ENCODE results near the gene GPBAR1.
A peak's percentile ranks its signal among the peaks of the same experiment; 100 is the strongest.

The GPBAR1 gene

DNA sequence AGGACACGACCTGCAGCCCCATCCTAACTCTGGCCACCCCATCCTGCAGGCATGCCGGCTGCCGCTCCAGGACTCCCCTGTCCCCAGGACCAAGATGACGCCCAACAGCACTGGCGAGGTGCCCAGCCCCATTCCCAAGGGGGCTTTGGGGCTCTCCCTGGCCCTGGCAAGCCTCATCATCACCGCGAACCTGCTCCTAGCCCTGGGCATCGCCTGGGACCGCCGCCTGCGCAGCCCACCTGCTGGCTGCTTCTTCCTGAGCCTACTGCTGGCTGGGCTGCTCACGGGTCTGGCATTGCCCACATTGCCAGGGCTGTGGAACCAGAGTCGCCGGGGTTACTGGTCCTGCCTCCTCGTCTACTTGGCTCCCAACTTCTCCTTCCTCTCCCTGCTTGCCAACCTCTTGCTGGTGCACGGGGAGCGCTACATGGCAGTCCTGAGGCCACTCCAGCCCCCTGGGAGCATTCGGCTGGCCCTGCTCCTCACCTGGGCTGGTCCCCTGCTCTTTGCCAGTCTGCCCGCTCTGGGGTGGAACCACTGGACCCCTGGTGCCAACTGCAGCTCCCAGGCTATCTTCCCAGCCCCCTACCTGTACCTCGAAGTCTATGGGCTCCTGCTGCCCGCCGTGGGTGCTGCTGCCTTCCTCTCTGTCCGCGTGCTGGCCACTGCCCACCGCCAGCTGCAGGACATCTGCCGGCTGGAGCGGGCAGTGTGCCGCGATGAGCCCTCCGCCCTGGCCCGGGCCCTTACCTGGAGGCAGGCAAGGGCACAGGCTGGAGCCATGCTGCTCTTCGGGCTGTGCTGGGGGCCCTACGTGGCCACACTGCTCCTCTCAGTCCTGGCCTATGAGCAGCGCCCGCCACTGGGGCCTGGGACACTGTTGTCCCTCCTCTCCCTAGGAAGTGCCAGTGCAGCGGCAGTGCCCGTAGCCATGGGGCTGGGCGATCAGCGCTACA, 2.1 kb downstream of the GPBAR1 start:
- H3K4me3 ChIP-seq (ENCODE audit: low read depth, low read length): no peak overlapping the region
- DNase-seq (ENCODE audit: low read depth): no peak
- TF ChIP-seq, protein P1, sequence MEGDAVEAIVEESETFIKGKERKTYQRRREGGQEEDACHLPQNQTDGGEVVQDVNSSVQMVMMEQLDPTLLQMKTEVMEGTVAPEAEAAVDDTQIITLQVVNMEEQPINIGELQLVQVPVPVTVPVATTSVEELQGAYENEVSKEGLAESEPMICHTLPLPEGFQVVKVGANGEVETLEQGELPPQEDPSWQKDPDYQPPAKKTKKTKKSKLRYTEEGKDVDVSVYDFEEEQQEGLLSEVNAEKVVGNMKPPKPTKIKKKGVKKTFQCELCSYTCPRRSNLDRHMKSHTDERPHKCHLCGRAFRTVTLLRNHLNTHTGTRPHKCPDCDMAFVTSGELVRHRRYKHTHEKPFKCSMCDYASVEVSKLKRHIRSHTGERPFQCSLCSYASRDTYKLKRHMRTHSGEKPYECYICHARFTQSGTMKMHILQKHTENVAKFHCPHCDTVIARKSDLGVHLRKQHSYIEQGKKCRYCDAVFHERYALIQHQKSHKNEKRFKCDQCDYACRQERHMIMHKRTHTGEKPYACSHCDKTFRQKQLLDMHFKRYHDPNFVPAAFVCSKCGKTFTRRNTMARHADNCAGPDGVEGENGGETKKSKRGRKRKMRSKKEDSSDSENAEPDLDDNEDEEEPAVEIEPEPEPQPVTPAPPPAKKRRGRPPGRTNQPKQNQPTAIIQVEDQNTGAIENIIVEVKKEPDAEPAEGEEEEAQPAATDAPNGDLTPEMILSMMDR (conservative IDR thresholded peaks at IDR 0.05; ENCODE audit: low read depth, low read length): no peak

GRCh38 chr2:218263817-218264641, 3.2 kb downstream of the GPBAR1 start:
- TF ChIP-seq, protein P1 (conservative IDR thresholded peaks at IDR 0.05; ENCODE audit: low read depth, low read length): peak; percentile 30
- DNase-seq (ENCODE audit: low read depth): no peak
- no peak overlapping the region for H3K4me3 ChIP-seq (ENCODE audit: low read depth, low read length)

GRCh38 chr2:218264773-218265561, 4.2 kb downstream of the GPBAR1 start:
- no peak for DNase-seq (ENCODE audit: low read depth)
- no peak overlapping the region for H3K4me3 ChIP-seq (ENCODE audit: low read depth, low read length)
- TF ChIP-seq, protein P1 (conservative IDR thresholded peaks at IDR 0.05; ENCODE audit: low read depth, low read length): no peak

DNA sequence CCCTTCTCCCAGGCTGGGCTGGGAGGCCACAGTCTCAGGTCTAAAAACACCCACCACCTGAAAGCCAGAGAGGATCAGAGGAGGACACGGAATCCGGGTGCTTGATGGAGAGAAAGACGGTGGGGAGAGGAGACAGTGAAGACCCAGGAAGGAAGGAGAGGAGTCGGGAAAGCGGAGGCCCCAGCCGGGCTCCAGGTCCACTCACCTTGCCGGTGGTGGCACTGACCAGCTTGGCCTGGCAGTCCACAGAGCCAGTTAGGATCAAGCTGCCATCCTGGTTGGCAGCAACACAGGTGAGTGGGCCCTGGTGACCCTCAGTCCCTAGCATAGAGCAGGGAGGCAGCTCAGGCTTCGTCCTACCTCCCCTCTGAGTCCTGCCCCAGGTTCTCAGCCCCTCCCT, 4.8 kb downstream of the GPBAR1 start:
- DNase-seq (ENCODE audit: low read depth): no peak
- no peak overlapping the region for H3K4me3 ChIP-seq (ENCODE audit: low read depth, low read length)
- TF ChIP-seq, protein P1 (conservative IDR thresholded peaks at IDR 0.05; ENCODE audit: low read depth, low read length): no peak

GRCh38 chr2:218266316-218266979, 5.6 kb downstream of the GPBAR1 start:
- no peak for DNase-seq (ENCODE audit: low read depth)
- H3K4me3 ChIP-seq (ENCODE audit: low read depth, low read length): no peak overlapping the region
- TF ChIP-seq, protein P1 (conservative IDR thresholded peaks at IDR 0.05; ENCODE audit: low read depth, low read length): no peak

DNA sequence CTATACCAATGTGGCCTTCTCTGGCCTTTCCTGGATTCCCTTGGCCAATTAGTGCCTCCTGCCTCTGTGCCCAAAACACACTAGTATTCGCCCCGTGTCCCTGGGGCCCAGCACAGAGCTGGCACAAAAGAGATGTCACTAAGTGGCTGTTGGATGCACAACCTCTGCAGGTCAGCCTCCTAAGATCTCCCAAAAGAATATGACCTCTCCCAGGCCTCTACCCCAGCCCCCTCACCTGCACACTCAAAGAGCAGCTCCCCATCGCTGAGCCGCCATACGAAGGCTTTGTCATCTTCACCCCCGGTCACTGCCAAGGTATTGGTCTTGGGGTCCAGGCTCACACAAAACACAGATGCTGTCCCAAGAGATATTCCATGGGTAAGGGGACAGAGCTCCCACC, 6.4 kb downstream of the GPBAR1 start:
- H3K4me3 ChIP-seq (ENCODE audit: low read depth, low read length): no peak overlapping the region
- TF ChIP-seq, protein P1 (conservative IDR thresholded peaks at IDR 0.05; ENCODE audit: low read depth, low read length): no peak
- no peak for DNase-seq (ENCODE audit: low read depth)
